ENCODE measurements around the gene DDX39B.
"Not testable (repeated sequence)": the region's sequence is repeated elsewhere in the genome, so short reads cannot be mapped to it uniquely, and the experiment has no call there.

Gene DDX39B

DNA sequence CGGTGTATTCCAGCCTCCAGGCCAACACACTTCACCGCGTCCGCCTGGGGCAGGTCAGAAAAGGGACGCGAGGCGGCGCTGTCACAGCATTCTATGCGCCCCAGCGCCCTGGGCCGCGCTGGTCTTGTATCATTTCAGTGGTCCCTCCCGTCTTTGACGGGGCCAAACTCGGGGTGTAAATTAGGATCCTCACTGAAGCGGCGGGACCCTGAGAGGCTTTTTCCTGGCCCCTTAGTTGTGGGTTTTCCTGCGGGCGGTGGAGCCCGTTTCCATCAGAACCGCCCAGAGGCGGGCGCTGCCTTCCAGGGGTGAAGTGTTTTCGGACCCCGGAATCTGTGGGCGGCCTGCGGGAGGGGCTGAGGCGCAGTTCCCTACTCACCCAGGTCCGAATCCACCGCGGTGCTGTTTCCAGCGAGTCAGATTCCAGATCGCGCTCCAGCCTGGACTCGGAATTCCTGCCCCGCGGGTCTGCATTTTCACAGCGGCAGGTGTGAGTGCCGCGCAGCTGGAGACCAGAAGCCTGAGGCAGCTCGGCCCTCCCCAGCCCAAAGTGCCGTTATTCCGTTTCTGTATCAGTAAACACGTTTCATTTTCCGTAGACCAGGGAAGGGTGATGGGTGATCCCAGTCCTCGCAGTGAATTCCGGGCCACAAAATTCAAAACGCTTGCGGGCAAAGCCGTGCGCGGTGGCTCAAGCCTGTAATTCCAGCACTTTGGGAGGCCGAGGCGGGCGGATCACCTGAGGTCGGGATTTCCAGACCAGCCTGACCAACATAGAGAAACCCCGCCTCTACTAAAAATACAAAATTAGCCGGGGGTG, 47.7 kb downstream of the DDX39B start:
- peak; percentile 28 to 92 (median 60) for DNase-seq
- intact Hi-C loops (cut with DNase I), result loop anchor here (10.0 kb wide), 1 partner anchor 99 kb away; no protein-coding TSS in a partner anchor

DNA sequence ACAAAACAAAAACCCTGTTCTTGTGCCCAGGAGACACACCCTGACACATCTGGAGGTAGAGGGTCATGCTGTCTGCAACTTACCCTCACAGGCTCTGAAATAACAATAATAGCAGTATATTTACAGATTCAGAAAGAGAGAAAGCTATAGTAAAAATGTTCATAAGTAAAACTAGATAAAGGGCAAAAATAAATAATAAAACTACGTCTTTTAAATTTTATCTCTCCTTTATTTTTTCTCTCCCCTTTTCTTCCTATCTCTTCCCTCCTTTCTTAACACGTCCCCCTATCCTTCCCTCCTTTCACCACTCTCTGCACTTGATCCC, 48.3 kb downstream of the DDX39B start:
- DNase-seq, result not testable (repeated sequence)
- intact Hi-C loops (cut with DNase I), result loop anchor here (10.0 kb wide), 1 partner anchor 99 kb away; no protein-coding TSS in a partner anchor

- intact Hi-C loops (cut with DNase I), result loop anchor here (10.0 kb wide), 1 partner anchor 95 kb away; no protein-coding TSS in a partner anchor
- no peak for DNase-seq
Observed at GRCh38 chr6:31490115-31490873, 51.5 kb downstream of the DDX39B start.

GRCh38 chr6:31489086-31489485, 52.7 kb downstream of the DDX39B start:
- DNase-seq, result no peak
- intact Hi-C loops (cut with DNase I), result no loop called here

- intact Hi-C loops (cut with DNase I); DNase-seq: not testable (repeated sequence)
Observed at GRCh38 chr6:31487674-31488073, 54.1 kb downstream of the DDX39B start.

DNA sequence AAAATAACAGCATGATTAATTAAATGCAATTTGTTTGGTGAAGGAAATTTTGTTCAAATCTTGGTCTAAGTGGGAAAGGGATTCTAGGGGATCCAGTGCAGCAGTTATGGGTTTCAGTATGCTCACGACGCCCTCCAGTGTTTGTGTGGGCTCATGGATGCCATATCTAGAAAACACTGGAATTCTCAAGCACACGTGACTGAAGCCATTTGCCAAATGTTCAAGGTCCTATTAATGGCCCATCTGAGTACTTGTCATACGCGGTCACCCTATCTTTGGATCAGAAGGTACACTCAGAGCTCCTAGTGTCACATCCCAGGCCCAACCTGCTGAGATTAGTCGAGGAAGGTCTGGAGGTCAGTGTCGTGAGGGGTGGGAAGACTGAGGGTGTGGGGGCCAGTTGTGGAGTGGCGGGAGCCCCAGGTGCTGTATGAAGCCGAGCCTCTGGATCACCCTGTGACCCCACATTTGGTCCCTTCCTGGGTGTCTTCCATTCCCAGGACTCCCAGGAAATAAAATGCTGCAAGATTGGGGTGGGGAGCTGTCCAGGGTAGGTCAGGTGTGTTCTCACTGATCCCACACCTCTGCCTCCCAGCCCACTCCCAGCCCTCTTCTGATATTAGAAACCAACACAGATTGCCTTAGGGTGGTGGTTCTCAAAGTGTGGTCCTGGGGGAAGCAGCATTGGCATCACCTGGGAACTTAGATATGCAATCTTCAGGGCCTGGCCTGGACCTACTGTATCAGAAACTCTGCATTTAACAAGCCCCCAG, 55.6 kb downstream of the DDX39B start:
- DNase-seq; intact Hi-C loops (cut with DNase I): not testable (repeated sequence)

DNA sequence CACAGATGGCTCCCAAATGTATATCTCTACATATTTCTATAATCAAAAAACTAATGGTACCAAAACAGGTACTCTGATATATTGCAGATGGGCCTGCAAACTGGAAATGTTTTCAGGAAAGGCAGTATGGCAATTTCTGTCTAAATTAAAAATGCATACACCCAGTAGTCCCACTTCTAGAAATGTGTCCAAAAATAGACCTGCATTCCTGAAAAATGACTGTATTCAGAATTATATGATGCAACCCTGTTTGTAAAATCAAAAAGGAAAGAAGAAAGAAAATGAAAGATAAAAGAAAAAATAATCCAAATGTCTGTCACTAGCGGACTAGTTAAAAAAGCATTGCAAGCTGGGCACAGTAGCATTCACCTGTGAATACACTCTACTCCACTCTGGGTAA, 56.7 kb downstream of the DDX39B start:
- no peak for DNase-seq
- intact Hi-C loops (cut with DNase I), result no loop called here

GRCh38 chr6:31483392-31483791, 58.4 kb downstream of the DDX39B start:
- intact Hi-C loops (cut with DNase I), result no loop called here
- no peak for DNase-seq

DNA sequence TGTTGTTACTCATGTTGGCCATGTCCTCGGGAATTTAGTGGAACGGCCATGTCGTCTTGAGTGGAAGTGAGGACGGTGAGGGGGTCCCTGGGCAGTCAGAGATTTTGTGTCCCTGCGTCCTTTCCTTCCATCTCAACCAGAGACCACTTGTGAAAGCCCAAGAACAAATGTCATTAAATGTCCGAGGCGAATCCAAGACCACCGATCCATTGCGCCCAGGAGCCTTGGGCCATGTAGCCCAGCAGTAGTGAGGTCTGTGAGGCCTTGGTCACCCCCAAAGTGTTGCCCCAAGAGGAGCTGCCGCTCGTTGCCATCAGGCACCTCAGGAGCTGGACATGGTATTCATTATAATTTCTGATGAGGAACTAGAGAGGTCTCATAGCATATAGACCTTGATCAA, 61.2 kb downstream of the DDX39B start:
- intact Hi-C loops (cut with DNase I), result no loop called here
- DNase-seq, result no peak

Data from posterior cingulate gyrus (tissue), 11 donors.